Measurements from ENCODE around the gene ATF5. TPM values are rescaled to one million over a fixed set of nuclear protein-coding genes. Genes with fewer than 3 reads are reported as not detected.

The ATF5 gene
- total and polyA plus RNA-seq, 2 of the 13 experiments (the other 11 are each of a cell fraction or from before 2014, with no cell fraction given), result 5.2 to 10.3 TPM

GRCh38 chr19:49929611-49930482, 842 bp downstream of the ATF5 start (continued):
- TF ChIP-seq ZNF207 (IDR thresholded peaks at IDR 0.05; ENCODE audit: borderline replicate concordance) (no peak), ZNF841 (CRISPR knock-in tag; IDR thresholded peaks at IDR 0.05; ENCODE audit: borderline replicate concordance) (no peak), SNAPC2 (CRISPR knock-in tag; IDR thresholded peaks at IDR 0.05) (no peak), ZUFSP (CRISPR knock-in tag; IDR thresholded peaks at IDR 0.05; ENCODE audit: borderline replicate concordance) (no peak), ATF6 (CRISPR knock-in tag; conservative IDR thresholded peaks at IDR 0.05) (no peak), DPF2 (CRISPR knock-in tag; IDR thresholded peaks at IDR 0.05; ENCODE audit: borderline replicate concordance, low read depth) (no peak), MLX (CRISPR knock-in tag; IDR thresholded peaks at IDR 0.05) (no peak), HOMEZ (CRISPR knock-in tag; IDR thresholded peaks at IDR 0.05; ENCODE audit: low read depth) (0 out of 2 replicates have a peak, but pooled peaks have one; percentile 8), ZZZ3 (CRISPR knock-in tag; IDR thresholded peaks at IDR 0.05; ENCODE audit: borderline replicate concordance) (no peak), CENPX (CRISPR knock-in tag; IDR thresholded peaks at IDR 0.05) (no peak), ZNF414 (CRISPR knock-in tag; IDR thresholded peaks at IDR 0.05) (peak; percentile 92), ZFP82 (CRISPR knock-in tag; IDR thresholded peaks at IDR 0.05; ENCODE audit: borderline replicate concordance) (no peak), TBX2 (CRISPR knock-in tag; IDR thresholded peaks at IDR 0.05; ENCODE audit: borderline replicate concordance) (peak; percentile 74), ZNF777 (CRISPR knock-in tag; IDR thresholded peaks at IDR 0.05) (peak; percentile 51), SNRNP70 (IDR thresholded peaks at IDR 0.05; ENCODE audit: low read depth, low read length) (no peak), ZNF496 (CRISPR knock-in tag; IDR thresholded peaks at IDR 0.05; ENCODE audit: insufficient replicate concordance) (no peak), ZNF431 (CRISPR knock-in tag; IDR thresholded peaks at IDR 0.05; ENCODE audit: borderline replicate concordance, low read depth) (peak; percentile 82), NCOA5 (CRISPR knock-in tag; IDR thresholded peaks at IDR 0.05) (no peak), ZNF691 (CRISPR knock-in tag; IDR thresholded peaks at IDR 0.05; ENCODE audit: borderline replicate concordance, low read depth) (no peak; the same call in 1 of the 2 replicates), CAMTA2 (CRISPR knock-in tag; IDR thresholded peaks at IDR 0.05; ENCODE audit: borderline replicate concordance) (no peak), ZIK1 (CRISPR knock-in tag; IDR thresholded peaks at IDR 0.05; ENCODE audit: borderline replicate concordance, low read depth) (peak; percentile 91)
